Measurements from ENCODE around the gene MAPRE3. TPM values are rescaled to one million over a fixed set of nuclear protein-coding genes. Genes with fewer than 3 reads are reported as not detected.

Gene MAPRE3
- total RNA-seq, 4 donors from 2014 or later = 13.0 to 25.1 (median 17.2) TPM

DNA sequence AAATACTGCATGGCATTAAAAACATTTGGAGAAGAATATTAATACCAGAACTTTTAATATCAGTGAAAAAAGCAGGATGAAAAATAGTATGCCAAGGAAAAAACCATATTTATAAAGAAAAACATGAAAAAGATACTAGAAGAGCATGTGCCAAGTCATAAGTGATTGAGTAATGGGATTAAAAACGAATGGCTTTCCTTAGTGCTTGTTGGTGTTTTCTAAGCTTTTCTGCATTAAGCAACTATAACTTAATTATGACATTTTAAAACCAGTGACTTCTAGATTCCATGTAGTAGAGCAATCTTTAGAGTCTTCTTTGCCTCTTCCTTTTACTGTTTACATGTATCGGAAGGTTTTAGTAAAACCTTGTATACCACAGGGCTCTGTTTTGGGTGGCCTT lies 6.6 kb downstream of the MAPRE3 start:
- TF ChIP-seq, protein P1, sequence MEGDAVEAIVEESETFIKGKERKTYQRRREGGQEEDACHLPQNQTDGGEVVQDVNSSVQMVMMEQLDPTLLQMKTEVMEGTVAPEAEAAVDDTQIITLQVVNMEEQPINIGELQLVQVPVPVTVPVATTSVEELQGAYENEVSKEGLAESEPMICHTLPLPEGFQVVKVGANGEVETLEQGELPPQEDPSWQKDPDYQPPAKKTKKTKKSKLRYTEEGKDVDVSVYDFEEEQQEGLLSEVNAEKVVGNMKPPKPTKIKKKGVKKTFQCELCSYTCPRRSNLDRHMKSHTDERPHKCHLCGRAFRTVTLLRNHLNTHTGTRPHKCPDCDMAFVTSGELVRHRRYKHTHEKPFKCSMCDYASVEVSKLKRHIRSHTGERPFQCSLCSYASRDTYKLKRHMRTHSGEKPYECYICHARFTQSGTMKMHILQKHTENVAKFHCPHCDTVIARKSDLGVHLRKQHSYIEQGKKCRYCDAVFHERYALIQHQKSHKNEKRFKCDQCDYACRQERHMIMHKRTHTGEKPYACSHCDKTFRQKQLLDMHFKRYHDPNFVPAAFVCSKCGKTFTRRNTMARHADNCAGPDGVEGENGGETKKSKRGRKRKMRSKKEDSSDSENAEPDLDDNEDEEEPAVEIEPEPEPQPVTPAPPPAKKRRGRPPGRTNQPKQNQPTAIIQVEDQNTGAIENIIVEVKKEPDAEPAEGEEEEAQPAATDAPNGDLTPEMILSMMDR (IDR thresholded peaks at IDR 0.05; ENCODE audit: low read depth) = no peak

DNA sequence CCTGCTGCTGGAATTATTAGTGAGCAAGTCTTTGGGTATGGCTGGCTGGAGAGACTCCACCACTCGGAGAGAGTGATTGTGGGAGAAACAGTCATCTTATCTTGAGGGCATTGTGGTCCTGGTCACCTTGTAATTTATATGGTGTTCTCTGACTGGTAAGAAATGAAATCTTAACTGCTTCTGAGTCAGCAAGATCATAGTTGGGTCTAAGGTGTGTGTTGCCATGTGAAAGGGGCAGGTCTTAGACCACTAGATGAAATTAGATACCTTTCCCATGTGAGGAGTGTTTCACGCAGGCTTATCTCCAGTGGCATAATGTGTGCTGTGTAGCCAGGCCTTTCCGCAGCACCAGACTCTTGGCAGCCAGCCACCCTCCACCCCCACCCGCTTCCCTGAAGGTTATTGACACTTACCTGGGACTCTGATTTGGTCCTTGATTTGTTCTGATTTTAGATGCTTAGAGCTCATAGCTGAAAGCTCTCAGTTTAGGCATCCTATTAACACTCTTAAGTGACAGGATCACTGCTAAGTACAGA lies 7.7 kb downstream of the MAPRE3 start:
- TF ChIP-seq, protein P1 (IDR thresholded peaks at IDR 0.05; ENCODE audit: low read depth) = no peak

DNA sequence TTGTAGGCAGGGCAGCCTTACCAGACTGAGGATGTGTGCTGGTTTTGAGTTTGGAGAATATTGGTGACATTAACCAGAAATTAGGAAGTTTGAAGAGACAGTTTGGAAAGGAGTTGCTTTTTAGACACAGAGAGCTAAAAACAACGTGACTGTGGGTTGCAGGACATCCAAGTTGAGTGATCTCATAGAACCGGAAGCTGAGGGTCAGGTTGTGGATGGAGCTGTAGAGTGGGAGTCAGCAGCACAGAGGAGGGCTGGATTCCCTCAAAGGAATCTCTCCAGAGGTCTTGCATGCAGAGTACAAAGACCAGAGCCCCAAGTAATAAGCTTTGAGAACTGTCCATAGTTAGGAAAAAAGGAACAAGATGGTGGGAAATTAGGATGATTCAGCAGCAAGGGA lies 9.3 kb downstream of the MAPRE3 start:
- TF ChIP-seq, protein P1 (IDR thresholded peaks at IDR 0.05; ENCODE audit: low read depth) = no peak

DNA sequence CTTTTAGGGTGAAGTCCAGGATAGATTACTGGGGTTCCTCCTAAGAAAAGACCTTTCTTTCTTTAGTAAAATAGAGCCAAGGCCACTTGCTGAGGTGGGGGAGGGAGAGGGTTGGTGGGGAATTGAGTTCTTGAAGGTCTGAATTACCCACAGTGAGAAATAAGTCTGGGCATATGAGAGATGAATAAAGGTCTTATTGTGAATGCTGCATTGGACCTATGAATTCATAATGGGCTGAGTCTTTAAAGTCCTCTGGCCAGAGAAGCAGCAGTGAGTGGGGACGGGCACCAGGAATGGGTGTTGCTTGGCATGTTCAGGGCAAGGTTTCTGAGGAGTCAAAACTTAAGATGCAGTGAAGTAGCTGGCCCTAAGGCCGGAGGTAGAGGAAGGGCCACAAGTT lies 10.5 kb downstream of the MAPRE3 start:
- TF ChIP-seq, protein P1 (IDR thresholded peaks at IDR 0.05; ENCODE audit: low read depth) = no peak

DNA sequence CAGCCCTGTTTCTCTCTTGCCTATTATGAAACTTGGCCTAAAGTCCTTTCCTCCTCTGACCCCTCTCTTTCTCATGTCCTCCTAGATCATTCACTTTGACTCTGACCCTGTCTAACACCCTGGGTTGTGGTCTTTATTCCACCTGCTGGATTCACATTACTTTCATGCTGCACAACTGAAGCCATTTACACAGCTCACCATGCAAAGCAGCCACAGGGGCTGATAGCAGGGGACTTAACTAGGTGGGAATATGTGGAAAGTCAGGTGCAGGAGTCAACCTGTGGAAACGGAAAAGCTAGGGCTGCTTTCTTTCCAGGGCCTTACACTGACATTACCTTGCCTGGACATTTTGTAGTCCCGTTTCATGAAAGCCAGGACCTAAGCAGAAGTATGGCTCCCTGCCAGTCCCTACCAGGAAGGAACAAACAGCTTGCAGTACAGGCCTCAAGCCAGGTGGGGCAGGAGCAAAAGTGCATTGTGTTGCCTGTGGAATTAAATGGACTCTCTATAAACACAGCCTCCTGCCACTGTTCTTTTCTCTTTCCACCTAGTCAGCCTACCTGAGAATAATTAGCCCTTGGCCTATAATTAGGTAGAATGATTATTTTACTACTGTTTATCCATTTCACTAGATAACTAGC lies 11.8 kb downstream of the MAPRE3 start:
- TF ChIP-seq, protein P1 (IDR thresholded peaks at IDR 0.05; ENCODE audit: low read depth) = no peak

DNA sequence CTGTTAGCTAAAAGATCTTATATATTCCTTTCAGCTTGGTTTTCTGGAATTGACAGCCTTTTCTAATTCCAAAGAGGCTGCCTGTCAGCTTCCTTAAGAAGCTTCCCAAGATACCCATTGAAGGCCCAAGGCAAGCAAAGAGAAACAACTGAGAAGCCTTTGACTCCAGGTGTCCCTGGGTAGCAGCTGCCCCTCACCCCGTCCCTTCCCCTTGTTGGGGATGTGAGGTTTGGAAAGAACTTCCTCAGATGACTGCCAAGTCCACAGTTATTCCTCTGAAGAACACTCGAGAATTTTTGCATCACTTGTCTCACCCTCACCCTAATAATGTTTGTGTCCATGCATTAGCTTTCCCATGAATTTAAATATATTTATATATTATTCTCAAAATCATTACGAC lies 13.3 kb downstream of the MAPRE3 start:
- TF ChIP-seq, protein P1 (IDR thresholded peaks at IDR 0.05; ENCODE audit: low read depth) = no peak

DNA sequence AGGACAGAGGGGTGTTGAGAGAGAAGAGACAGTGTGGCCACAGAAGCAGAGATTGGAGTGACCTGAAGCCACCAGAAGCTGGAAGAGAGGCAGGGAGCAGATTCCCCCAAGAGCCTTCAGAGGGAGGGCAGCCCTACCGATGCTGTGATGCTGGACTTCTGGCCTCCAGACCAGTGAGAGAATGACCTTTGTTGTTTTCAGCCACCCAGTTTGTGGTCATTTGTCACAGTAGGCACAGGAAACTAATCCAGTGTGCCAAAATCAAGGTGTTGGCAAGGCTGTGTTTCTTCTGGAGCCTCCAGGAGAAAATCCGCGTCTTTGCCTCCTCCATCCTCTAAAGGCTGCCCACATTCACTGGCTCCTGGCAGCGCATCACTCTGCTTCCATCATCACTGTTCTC lies 15.4 kb downstream of the MAPRE3 start:
- TF ChIP-seq, protein P1 (IDR thresholded peaks at IDR 0.05; ENCODE audit: low read depth) = no peak
